Measurements from ENCODE around the gene ENPP3. TPM values are rescaled to one million over a fixed set of nuclear protein-coding genes. Genes with fewer than 3 reads are reported as not detected.

Gene ENPP3
- total and polyA plus RNA-seq, 2 of the 13 experiments (the other 11 are each of a cell fraction or from before 2014, with no cell fraction given), result 40.0 to 75.4 TPM

DNA sequence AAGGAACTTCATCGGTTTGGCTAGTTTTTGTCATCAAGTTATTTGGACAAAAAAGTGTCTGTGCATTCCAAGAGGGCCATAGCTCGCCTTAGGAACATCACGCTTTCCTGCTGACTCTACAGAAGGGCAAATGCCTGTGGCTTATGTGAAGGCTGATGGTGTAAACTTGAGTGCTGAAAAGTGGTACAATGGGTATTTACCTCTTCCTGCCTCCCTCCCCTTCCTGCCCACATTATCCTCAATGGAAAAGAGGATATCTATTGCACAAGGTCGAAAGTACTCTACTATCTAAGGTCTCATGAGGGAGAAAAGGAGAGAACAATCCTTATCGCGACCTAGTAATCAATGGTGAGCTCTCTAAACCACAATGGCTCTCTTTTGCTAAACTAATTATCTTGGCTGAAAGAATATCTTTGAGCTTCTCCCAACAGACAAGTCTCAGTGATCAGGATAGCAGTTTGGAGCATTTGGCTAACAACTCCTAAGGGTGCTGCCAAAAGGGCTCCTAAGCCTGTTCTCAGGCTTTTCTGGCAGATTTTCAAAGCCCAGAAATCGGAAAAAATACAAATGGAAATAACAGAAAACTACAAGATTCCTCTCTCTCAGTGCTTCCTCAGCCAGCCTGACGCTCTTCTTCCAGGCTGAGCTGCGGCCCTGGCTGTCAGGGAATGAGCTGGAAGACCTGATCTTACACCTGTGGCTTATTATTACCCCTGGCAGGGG lies 128.1 kb downstream of the ENPP3 start (continued):
- no peak for TF ChIP-seq NONO (IDR thresholded peaks at IDR 0.05)
- TF ChIP-seq NONO (CRISPR knock-in tag; conservative IDR thresholded peaks at IDR 0.05), result peak; percentile 55; the same call in 1 of the 2 replicates
- no peak for TF ChIP-seq NR3C1 (CRISPR knock-in tag; IDR thresholded peaks at IDR 0.05)
- peak; percentile 72; the same call in 1 of the 2 replicates for TF ChIP-seq FOXO1 (CRISPR knock-in tag; IDR thresholded peaks at IDR 0.05)
- peak; percentile 26; the same call in 1 of the 2 replicates for TF ChIP-seq SALL1 (CRISPR knock-in tag; IDR thresholded peaks at IDR 0.05)
- TF ChIP-seq ZNF501 (CRISPR knock-in tag; IDR thresholded peaks at IDR 0.05), result peak; percentile 66; the same call in 1 of the 2 replicates
- no peak for TF ChIP-seq ZNF260 (CRISPR knock-in tag; IDR thresholded peaks at IDR 0.05; ENCODE audit: borderline replicate concordance, low read depth)
- no peak for TF ChIP-seq CREB1 (IDR thresholded peaks at IDR 0.05)
- peak; percentile 60 for TF ChIP-seq CREB1 (CRISPR knock-in tag; IDR thresholded peaks at IDR 0.05)
- TF ChIP-seq, protein P1, sequence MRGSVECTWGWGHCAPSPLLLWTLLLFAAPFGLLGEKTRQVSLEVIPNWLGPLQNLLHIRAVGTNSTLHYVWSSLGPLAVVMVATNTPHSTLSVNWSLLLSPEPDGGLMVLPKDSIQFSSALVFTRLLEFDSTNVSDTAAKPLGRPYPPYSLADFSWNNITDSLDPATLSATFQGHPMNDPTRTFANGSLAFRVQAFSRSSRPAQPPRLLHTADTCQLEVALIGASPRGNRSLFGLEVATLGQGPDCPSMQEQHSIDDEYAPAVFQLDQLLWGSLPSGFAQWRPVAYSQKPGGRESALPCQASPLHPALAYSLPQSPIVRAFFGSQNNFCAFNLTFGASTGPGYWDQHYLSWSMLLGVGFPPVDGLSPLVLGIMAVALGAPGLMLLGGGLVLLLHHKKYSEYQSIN (CRISPR knock-in tag; IDR thresholded peaks at IDR 0.05; ENCODE audit: borderline replicate concordance), result no peak
- no peak for TF ChIP-seq RBM39 (IDR thresholded peaks at IDR 0.05; ENCODE audit: low read depth, low read length, poor library complexity, severe bottlenecking)
- no peak for TF ChIP-seq ZNF746 (CRISPR knock-in tag; IDR thresholded peaks at IDR 0.05)
- no peak for TF ChIP-seq ZNF558 (CRISPR knock-in tag; IDR thresholded peaks at IDR 0.05; ENCODE audit: borderline replicate concordance)
- no peak for TF ChIP-seq ZNF431 (CRISPR knock-in tag; IDR thresholded peaks at IDR 0.05; ENCODE audit: borderline replicate concordance, low read depth)
- TF ChIP-seq, protein P2, sequence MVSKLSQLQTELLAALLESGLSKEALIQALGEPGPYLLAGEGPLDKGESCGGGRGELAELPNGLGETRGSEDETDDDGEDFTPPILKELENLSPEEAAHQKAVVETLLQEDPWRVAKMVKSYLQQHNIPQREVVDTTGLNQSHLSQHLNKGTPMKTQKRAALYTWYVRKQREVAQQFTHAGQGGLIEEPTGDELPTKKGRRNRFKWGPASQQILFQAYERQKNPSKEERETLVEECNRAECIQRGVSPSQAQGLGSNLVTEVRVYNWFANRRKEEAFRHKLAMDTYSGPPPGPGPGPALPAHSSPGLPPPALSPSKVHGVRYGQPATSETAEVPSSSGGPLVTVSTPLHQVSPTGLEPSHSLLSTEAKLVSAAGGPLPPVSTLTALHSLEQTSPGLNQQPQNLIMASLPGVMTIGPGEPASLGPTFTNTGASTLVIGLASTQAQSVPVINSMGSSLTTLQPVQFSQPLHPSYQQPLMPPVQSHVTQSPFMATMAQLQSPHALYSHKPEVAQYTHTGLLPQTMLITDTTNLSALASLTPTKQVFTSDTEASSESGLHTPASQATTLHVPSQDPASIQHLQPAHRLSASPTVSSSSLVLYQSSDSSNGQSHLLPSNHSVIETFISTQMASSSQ (IDR thresholded peaks at IDR 0.05; ENCODE audit: low read depth), result no peak
- TF ChIP-seq, protein P2 (CRISPR knock-in tag; IDR thresholded peaks at IDR 0.05; ENCODE audit: borderline replicate concordance), result peak; percentile 60; the same call in 1 of the 2 replicates
- no peak for TF ChIP-seq ZNF326 (CRISPR knock-in tag; IDR thresholded peaks at IDR 0.05; ENCODE audit: borderline replicate concordance)
- TF ChIP-seq ZZZ3 (CRISPR knock-in tag; IDR thresholded peaks at IDR 0.05; ENCODE audit: borderline replicate concordance), result no peak
- no peak for TF ChIP-seq ZFP1 (CRISPR knock-in tag; IDR thresholded peaks at IDR 0.05)
- TF ChIP-seq ELF1 (CRISPR knock-in tag; IDR thresholded peaks at IDR 0.05), result 0 out of 2 replicates have a peak, but pooled peaks have one; percentile 10
